NCI-H146 (cell line): ENCODE results near the gene AFAP1L1.

ENCODE experiments used
- DNase-seq: peaks from one replicate; lab custom pipeline; 2025; lab: John Stamatoyannopoulos, UW

The AFAP1L1 gene

DNA sequence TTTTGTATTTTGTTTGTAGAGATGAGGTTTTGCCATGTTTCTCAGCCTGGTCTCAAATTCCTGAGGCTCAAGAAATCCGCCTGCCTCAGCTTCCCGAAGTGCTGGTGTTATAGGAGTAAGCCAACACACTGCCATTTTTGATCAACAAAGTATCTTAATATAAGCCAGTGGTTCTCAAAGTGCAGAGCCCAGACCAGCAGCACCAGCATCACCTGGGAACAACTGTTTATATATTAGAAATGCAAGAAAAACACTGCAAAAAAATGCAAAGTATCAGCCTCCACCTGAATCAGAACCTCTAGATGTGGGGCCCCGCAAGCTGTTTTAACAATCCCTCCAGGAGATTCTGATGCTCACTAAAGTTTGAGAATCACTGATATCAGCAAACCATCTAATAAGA lies 101.3 kb downstream of the AFAP1L1 start:
- DNase-seq = no peak

- DNase-seq = no peak
Observed at GRCh38 chr5:149374303-149374702, 102.6 kb downstream of the AFAP1L1 start.

DNA sequence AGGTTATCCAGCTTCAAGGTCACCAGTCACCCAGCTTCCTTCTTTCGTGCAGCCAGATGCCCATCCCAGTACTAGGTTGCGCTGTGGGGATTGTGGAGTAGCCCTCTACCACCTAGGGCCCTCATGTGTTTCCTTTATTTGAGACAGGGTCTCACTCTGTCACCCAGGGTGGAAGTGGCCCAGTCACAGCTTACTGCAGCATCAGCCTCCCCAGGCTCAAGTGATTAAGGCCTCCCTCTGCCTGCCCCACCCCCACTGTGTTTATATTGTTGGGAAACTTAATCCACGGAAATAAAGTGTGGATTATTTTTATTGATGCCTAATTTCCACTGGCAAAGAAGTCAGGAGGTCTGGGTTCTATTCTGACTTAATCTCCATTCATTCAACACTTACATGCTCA lies 103.1 kb downstream of the AFAP1L1 start:
- no peak for DNase-seq

GRCh38 chr5:149375434-149375833 lies 103.8 kb downstream of the AFAP1L1 start:
- no peak for DNase-seq

DNA sequence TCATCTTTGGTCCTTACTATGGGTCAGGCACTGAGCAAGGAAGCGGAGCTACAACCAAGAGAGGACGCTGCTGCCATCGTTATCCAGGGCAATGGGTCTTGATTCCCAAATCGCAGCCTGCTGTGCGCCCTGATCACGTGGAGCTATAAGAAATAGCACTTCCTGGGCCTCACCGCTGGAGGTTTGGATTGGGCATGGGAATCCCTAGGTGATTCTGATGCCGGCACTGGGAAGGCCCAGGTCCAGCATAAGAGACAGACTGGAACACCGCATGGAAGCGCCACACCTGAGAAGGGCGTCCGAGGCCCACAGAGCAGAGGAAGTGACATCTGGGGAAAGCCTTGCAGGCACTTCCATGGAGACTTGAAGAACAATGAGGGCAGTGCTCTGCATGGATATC lies 104.4 kb downstream of the AFAP1L1 start:
- no peak for DNase-seq

GRCh38 chr5:149376711-149377447 lies 105.2 kb downstream of the AFAP1L1 start:
- no peak for DNase-seq

GRCh38 chr5:149378241-149378820 lies 106.7 kb downstream of the AFAP1L1 start:
- no peak for DNase-seq

DNA sequence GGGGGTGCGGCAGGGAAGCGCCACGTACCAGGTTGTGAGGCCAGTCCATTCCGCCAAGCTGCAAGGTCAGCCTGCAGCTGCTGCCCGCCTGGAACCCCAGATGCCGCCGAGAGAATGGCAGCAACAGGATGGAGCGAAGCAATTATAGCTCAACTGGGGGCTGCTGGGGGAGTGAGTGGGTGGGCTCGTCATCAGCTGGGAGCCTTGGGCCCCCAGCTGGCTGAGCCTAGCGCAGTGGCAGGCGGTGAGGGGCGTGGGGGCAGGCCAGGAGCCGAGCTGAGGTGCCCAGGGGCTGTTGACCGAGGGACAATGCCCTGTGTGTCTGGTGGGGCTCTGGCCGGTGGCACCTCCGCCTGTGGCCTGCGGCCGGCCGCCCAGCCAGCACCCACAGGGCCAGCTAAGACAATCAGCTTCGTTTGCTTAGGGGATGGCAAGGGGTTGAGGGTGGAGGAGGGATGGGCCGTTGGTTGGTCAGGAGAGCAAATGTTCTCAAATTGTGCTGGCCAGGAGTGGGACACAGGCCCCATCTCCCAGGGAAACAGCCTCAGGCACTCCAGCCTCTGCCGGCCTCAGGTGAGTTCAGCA lies 107.6 kb downstream of the AFAP1L1 start, which contains the start of gene IL17B:
Gene IL17B, minus strand, starts transcription at position 116 of the 585 bp plus-strand sequence. Its CDS starts 67 bp downstream, at position 49.
- DNase-seq = no peak

- no peak for DNase-seq
Observed at GRCh38 chr5:149379818-149380374, 108.2 kb downstream of the AFAP1L1 start.

GRCh38 chr5:149380466-149381121 lies 108.9 kb downstream of the AFAP1L1 start:
- DNase-seq = no peak

GRCh38 chr5:149381261-149381985 lies 109.8 kb downstream of the AFAP1L1 start:
- DNase-seq = no peak

DNA sequence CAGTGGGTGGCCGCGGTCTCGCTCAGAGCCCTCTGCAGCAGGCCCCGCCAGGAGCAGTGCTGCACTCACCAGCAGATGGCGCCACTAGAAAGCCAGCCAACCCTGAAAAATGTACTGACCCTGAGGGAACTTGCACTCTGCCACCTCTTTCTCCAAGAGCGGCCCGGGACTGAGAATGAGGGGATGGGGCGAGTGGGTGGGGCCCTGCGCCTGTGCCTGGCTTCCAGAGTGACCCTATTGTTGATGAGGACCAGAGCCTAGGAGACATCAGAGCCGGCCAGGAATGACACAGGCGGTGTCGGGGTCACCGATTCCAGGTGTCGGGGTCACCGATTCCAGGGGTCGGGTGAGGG lies 110.3 kb downstream of the AFAP1L1 start:
- peak; percentile 27 for DNase-seq

- DNase-seq = no peak
Observed at GRCh38 chr5:149382517-149383220, 111.0 kb downstream of the AFAP1L1 start.

- no peak for DNase-seq
Observed at GRCh38 chr5:149383399-149383798, 111.7 kb downstream of the AFAP1L1 start.

- no peak for DNase-seq
Observed at GRCh38 chr5:149386166-149386565, 114.5 kb downstream of the AFAP1L1 start.

GRCh38 chr5:149387081-149387631 lies 115.5 kb downstream of the AFAP1L1 start:
- no peak for DNase-seq

- no peak for DNase-seq
Observed at GRCh38 chr5:149387982-149388381, 116.3 kb downstream of the AFAP1L1 start.

DNA sequence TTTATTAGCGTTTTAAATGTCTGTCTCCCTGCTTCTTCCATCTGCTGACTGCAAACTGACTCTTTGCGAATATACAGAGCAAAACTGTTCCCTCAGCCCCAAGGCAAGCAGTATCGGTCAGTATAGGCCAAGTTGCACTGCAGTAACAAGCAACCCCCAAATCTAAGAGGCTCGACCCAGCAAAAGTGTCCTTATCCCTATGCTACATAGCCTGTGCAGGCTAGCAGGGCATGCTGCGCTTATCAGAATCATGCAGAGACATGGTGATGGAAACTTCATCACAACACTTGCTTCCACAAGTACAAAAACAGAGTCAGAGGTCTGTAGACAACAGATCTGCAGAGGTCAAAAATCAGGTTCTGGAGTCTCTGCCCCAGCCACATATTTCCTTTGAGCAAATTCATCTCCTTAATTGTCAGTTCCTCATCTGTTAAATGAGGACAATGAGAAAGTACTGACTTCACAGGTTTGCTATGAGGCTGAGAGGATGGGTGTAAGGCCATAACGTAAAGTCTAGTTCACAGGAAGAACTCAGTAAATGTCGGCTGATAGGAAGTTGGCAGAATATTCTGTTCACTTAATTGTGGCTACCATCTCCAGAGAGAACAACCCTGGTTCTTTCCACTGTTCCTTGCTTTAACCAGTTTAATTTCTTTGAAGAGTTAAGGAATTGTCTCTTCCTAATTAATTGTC lies 117.0 kb downstream of the AFAP1L1 start:
- DNase-seq = no peak

- no peak for DNase-seq
Observed at GRCh38 chr5:149389552-149390495, 118.2 kb downstream of the AFAP1L1 start.
